ENCODE data around the gene NEAT1.
A peak's percentile ranks its signal among the peaks of the same experiment; 100 is the strongest.
"Not testable (repeated sequence)": the region's sequence is repeated elsewhere in the genome, so short reads cannot be mapped to it uniquely, and the experiment has no call there.

NEAT1 gene

DNA sequence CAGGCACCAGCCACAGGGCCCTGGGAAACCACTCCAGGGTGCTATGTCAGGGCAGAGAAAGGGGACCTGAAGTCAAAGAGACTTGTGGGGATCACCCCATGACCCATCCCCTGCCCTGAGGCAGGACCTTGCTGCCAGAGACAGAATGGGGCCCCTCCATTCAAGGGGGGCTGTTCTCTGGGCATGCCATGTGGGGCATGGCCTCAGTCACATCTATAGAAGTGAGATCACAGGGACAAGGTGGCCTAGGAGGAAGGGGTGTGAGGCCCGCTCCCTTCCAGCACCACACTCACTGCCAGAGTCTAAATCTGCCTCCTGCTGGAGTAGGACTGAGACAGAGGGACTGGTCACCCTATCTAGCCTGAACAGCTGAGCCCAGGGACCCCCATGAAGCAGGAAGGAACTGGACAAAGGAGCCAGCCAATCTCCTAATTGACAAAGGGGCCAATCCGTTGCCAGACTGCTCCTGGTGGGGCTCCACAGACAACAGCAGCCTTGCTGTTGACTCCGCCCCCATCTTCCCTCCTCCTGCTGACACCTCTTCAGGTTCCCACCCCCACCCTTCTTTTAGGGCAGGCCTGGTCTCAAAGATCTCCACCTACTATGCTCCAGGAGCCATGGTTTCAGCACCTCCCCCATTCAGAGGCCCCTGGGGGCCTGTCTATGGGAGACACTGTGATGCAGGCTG, 26.0 kb downstream of the NEAT1 start:
- no peak for DNase-seq (ENCODE audit: low read depth, low spot score)

DNA sequence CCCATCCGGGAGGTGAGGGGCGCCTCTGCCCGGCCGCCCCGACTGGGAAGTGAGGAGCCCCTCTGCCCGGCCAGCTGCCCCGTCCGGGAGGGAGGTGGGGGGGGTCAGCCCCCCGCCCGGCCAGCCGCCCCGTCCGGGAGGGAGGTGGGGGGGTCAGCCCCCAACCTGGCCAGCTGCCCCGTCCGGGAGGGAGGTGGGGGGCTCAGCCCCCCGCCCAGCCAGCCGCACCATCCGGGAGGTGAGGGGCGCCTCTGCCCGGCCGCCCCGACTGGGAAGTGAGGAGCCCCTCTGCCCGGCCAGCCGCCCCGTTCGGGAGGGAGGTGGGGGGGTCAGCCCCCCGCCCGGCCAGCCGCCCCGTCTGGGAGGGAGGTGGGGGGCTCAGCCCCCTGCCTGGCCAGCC, 28.7 kb downstream of the NEAT1 start:
- DNase-seq (ENCODE audit: low read depth, low spot score): not testable (repeated sequence)

GRCh38 chr11:65452259-65452658, 29.7 kb downstream of the NEAT1 start:
- not testable (repeated sequence) for DNase-seq (ENCODE audit: low read depth, low spot score)

DNA sequence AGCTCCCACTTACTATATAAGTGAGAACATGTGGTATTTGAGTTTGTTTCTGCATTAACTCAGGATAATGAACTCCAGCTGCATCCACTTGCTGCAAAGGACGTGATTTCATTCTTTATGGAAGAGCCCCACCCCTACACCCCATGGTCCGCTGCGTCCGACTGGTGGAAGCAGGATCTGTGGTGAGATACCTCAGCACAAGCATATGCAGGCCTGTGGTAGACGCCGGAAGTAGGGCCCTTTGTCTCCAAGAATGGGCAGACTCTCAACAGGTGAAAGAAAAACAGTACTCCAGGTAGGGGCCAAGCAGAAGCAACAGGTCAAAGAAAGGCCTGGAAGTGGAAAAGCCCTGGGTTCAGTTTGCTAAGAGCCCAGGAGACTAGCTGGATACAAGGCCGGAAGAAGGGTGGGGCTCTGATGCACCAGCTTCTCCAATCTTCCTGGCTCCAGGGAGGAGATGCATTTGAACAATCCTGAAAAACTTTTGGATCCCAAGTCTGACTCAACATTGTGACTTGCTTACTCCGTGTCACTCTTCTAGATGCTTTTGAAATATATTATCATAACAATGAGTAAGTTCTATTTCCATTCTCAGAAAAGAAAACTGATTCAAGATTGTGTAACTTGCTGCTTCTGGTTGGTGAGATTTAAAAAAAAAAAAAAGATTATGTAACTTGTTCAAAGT, 30.4 kb downstream of the NEAT1 start:
- DNase-seq (ENCODE audit: low read depth, low spot score): no peak

DNA sequence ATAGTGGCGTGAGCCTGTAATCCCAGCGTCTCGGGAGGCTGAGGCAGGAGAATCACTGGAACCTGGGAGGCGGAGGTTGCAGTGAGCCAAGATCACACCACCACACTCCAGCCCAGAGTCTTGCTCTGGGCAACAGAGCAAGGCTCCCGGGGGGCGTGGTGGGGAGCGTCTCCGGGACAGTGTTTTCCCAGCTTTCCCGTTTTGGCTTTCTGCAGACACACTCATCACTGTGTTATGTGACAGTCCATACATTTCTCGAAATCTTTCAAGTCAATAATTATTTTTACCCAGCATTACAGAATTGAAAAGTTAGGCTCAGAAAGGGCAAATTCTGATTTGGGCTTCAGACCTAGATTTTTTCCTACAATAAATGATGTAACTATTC, 31.7 kb downstream of the NEAT1 start:
- no peak for DNase-seq (ENCODE audit: low read depth, low spot score)

DNA sequence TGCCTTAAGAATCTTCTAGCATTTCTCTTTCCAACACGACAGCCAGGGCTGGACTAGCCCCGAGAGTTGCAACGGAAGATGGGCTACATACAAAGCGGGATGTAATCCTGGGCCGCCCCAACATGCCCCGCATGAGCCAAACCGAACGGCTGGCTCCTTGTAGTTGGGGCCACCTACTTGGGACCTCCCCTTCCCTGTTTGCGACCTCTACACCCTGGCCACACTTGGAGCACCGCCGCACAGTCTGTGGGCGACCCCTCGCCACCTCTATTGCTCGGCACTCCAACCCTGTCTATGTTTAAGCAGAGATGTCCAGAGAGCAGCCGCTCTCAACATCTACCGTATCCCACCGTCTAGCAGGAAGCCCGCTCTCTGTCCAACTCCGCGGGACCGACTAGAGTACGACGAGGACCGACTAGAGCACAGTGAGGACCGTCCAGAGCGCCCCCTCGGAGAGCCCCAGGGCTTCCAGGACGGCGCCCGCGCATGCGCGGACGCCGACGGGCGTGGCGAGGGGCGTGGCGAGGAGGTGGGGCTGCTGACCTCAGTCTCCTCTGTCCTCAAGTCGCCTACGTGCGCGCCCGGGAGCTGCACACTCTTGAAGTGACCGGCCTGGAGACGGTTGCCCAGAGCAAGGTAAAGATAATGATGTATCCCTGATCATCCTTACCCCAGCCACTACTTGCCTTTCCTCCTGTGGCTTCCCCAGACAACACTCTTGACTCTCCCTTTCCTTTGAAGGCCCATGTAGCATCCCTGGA, 32.3 kb downstream of the NEAT1 start:
- DNase-seq (ENCODE audit: low read depth, low spot score): peak; percentile 55

DNA sequence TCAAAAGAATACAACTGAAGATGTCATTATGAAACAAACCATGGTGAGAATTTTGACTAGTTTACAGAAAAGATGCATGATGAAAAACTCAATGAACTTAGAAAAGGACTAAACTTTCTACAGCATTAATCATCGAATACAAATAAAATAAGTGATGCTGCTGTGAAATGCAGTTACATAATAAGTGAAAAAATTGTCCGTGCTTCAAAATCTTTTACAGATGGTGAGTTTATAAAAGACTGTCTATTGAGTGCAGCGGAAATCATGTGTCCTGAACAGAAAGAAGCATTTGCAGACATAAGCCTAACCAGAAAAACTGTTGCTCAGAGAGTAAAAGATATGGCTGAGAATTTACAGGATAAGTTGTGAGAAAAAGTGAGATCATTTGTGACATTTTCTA, 33.8 kb downstream of the NEAT1 start:
- DNase-seq (ENCODE audit: low read depth, low spot score): no peak

- DNase-seq (ENCODE audit: low read depth, low spot score): no peak
These were observed 37.0 kb downstream of the NEAT1 start for GRCh38 chr11:65459552-65459951.

GRCh38 chr11:65465471-65465870, 42.9 kb downstream of the NEAT1 start:
- not testable (repeated sequence) for DNase-seq (ENCODE audit: low read depth, low spot score)

- DNase-seq (ENCODE audit: low read depth, low spot score): not testable (repeated sequence)
These were observed 44.7 kb downstream of the NEAT1 start for GRCh38 chr11:65467306-65467705.

- no peak for DNase-seq (ENCODE audit: low read depth, low spot score)
These were observed 46.3 kb downstream of the NEAT1 start for GRCh38 chr11:65468874-65469333.

GRCh38 chr11:65470433-65471049, 47.9 kb downstream of the NEAT1 start:
- DNase-seq (ENCODE audit: low read depth, low spot score): no peak

- no peak for DNase-seq (ENCODE audit: low read depth, low spot score)
These were observed 48.9 kb downstream of the NEAT1 start for GRCh38 chr11:65471447-65471891.

DNA sequence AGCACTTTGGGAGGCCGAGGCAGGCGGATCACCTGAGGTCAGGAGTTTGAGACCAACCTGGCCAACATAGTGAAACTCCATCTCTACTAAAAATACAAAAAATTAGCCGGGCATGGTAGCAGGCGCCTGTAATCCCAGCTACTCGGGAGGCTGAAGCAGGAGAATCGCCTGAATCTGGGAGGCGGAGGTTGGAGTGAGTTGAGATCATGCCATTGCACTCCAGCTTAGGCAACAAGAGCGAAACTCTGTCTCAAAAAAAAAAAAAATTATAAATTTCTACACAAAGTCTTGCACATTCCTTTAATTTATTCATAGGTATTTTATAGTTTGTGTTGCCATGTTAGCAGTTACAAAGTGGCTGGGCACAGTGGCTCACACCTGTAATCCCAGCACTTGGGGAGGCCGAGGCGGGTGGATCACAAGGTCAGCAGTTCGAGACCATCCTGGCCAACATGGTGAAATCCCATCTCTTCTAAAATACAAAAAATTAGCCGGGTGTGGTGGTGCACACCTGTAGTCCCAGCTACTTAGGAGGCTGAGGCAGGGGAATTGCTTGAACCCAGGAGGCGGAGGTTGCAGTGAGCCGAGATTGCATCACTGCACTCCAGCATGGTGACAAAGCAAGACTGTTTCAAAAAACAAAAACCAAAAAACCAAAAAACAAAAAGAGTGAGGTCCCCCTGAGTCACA, 50.1 kb downstream of the NEAT1 start:
- DNase-seq (ENCODE audit: low read depth, low spot score): not testable (repeated sequence)

- no peak for DNase-seq (ENCODE audit: low read depth, low spot score)
These were observed 50.8 kb downstream of the NEAT1 start for GRCh38 chr11:65473278-65473860.

DNA sequence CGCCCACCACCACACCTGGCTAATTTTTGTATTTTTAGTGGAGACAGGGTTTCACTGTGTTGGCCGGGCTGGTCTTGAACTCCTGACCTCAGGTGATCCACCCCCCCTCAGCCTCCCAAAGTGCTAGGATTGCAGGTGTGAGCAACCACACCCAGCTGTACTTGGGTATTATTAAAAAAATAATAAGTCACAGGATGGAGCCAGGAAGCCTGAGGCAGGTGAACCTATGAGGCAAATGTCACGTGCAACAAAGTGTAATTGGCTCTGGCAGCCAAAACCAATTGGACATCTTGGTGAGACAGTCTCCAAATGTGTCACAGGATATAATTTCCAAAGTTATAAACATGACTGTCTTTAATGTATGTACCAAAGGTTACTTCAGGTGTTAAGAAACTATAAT, 52.3 kb downstream of the NEAT1 start:
- DNase-seq (ENCODE audit: low read depth, low spot score): no peak

DNA sequence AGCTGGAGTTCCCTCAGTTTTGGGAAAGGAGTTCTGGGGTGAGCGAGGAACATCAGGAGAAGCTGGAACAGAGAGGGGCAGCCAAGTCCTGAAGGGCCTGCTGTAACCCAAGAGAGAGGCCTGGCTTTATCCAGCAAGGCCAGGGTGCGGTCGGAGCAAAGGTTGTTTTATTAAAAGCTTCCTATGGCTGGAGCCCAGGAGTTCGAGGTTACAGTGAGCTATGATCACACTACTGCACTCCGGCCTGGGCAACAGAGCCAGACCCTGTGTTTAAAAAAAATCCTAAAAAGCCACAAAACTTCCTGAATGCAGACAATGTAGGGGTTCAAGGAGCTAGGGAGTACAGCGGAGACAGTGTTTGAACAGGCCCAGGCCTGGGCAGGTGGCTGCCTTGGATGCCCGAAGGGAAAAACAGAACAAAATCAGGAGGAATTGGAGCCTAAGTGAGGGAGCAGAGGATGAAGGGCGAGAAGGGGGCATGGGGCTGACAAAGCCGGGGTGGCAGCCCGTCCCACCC, 54.1 kb downstream of the NEAT1 start:
- no peak for DNase-seq (ENCODE audit: low read depth, low spot score)

- peak; percentile 83 for DNase-seq (ENCODE audit: low read depth, low spot score)
These were observed 54.8 kb downstream of the NEAT1 start for GRCh38 chr11:65477149-65477965.

DNA sequence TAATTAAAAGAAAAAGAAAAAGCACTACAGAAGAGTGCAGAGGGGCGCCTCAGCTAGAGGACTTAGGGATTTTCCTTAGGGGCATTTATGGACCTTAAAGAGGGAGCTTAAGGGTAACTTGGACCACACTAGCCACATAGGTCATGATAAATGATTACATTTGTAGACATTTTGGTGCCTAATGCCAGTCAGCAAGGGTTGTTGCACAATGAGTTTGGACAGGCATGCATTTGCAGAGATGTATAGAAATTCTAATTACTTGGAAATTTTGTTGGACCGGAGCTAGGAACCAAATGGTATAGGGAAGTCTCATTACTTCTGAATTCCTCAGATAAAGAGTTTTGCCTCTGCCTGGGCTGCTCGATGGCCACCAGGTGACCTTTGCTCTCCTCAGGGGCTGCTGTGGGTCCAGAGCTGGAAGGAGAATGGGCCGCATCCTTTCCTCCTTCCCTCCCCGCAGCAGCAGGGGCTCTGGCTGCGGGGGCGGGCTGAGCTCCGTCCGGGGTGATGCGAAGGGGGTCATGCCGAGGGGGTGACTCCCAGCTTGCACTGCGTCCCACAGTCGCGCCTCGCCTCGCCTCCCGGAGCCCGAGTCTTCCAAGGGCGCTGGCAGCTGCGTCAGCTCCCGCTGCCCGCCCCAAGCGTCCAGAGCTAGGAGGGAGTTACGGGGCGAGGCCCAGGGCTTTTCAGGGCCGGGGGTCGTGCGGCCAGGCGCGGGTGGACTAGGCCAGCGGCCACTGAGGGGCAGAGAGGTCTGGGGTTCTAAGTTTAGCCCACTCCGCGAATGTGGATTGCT, 56.0 kb downstream of the NEAT1 start:
- no peak for DNase-seq (ENCODE audit: low read depth, low spot score)
